Activated CD4-positive, alpha-beta T cell treated with anti-CD3 and anti-CD28 coated beads for 4 hours (primary cell): Measurements from ENCODE around the gene GNAS.

Experiments
- DNase-seq, 2 donors: peaks; one replicate each; pipeline ENCODE4 v3.0.0-alpha.2; 2020

GNAS gene

GRCh38 chr20:58854638-58855471 is 2.3 kb downstream of the GNAS start:
- DNase-seq: no peak

GRCh38 chr20:58855506-58856389 is 3.2 kb downstream of the GNAS start:
- DNase-seq: no peak

GRCh38 chr20:58863044-58863790 is 10.7 kb downstream of the GNAS start:
- no peak for DNase-seq

- no peak for DNase-seq
Observed at GRCh38 chr20:58864346-58864745, 11.8 kb downstream of the GNAS start.

- no peak for DNase-seq
Observed at GRCh38 chr20:58865843-58866242, 13.3 kb downstream of the GNAS start.

GRCh38 chr20:58867211-58867610 is 14.7 kb downstream of the GNAS start:
- DNase-seq: no peak

DNA sequence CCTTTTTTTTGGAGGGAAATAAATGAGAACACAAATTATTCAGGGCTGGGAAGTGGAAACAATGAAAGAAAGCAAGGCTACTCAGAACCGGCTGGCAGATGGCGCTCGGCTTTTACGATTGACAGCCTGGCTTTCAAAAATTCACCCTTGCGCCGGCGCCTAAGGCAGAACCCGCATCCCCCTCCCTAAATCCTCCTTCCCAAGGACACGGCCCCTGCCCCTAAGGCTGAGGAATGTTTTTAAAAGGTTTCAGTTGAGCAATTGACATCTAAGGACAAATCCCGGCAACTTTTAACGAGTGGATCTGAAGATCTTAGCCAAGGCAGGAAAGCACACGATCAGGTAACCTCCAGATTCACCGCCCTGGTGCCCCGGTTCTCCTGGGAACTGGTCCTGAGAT is 16.3 kb downstream of the GNAS start:
- DNase-seq: no peak

DNA sequence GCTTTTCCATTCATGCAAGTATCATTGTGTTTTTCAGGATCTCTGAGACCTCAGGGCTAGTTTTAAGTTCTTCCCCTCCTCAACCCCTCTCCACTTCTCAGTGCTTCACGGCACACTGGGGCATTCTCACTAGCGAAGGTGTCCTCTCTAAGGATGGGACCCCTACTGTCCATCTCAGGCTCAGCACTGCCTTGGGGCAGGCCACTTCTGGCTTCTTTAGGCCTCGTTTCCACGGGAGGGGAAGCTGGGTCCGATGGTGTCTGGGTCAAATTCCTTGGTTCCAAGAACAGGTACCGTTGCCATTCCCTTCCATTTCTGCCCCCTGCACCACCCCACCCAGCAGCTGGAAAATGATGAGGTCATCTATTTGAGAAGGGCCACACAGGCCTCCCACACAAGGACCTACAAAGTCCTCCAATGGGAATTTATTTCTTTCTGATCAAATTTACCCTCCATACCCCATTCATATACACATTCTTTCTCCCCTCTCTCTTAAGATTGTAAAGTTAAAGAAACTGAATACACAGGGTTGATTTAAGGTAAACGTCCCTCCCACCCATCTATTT is 17.2 kb downstream of the GNAS start:
- no peak for DNase-seq

GRCh38 chr20:58870293-58871014 is 17.9 kb downstream of the GNAS start:
- DNase-seq: peak; percentile 47 to 63

DNA sequence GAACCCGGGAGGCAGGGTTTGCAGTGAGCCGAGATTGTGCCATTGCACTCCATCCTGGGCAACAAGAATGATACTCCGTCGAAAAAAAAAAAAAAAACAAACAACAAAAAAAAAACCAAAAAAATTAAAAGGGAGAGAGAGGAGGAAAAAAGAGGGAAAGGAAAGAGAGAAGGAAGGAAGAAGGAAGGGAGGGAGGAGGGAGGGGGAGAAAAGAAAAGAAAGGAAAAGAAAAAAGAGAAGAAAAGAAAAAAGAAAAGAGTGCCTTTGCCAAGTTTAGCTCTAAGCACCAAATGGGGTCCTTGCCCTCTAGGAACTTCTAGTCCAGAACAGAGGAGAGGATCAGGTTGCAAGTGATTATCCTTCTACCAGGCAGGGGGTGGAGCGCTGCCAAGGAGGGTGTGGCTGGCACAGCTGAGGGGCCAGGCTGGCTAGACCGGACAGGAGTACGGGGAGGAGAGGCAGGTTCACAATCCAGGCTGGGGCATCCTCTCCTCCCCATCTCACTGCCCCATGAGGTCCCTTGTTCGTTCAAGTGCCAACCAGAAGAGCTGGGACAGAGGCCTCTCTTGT is 19.1 kb downstream of the GNAS start:
- no peak for DNase-seq

DNA sequence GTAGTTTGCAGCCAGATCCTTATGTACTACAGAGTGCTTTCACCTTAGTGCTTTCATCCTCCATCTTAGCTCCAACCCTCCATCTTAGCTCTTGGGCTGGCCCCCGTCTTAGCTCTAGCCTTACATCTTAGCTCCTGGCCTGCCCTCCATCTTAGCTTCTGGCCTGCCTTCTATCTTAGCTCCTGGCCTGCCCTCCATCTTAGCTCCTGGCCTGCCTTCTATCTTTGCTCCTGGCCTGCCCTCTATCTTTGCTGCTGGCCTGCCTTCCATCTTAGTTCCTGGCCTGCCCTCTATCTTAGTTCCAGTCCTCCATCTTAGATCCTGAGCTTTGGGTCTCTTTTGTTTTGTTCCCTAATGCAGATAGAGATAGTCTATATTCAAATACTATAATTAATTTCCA is 22.0 kb downstream of the GNAS start:
- no peak for DNase-seq

DNA sequence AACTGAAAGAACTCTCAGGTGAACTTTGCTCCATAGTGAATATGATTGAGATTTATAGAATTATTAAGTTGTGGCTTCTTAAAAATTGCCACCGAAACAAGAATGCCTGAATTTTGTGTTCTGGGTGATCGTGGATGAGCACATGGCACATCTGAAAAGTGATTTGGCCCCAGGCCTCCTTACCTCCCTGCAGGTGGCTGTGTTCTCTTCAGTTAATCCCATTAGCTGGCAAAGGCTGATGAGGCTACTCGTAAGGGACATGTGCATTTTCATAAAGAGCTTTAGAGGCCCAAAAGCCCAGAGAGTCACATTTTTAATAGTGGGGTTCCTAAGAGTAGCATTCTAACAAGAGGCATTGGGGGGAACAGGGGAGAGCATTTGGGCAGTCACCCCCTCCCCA is 22.6 kb downstream of the GNAS start:
- no peak for DNase-seq

DNA sequence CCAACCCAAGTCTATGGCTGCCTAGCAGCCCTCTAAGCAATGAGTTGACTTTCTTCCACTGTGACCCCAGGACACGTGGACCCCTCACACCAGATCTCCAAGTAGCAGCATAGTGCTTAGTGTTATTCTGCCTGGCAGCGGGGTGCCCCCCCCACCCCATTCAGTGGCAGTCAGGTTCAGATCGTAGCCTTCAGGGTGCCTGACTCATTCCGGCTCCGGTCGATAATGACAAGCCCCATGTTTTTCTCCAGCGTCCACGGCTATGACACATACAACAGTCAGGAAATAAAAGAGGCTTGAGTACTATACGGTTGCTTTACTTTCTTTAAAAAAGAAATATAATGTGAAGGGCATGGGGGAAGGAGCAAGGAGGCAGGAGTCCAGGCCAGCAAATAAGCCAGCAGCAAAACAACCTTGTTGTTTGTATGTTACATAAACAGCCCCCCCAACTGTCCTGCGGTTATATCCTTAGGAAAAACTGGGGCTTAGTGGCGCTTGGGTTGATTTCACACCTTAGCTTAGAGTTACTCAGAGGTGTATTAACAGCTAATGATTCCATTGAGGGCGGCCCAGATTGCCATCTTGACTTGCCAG is 23.1 kb downstream of the GNAS start:
- DNase-seq: no peak

DNA sequence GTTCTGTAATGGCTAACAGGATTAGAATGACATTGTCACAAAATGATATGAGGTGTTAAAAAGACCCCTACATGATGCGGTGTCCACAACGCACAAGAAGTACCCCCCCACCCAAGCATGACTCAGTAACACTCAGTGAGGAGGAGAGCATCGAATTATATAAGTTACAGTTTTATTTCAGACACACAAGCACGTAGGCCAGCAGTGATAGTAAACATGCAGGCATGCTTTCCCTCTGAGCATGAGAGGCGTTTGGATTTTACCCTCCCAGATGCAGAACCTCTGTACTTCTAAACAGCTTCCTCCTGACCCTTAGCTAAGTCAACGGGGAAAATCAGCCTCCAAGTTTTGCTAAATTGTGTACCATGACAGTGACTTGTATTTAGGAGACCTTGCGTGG is 23.9 kb downstream of the GNAS start:
- DNase-seq: no peak

DNA sequence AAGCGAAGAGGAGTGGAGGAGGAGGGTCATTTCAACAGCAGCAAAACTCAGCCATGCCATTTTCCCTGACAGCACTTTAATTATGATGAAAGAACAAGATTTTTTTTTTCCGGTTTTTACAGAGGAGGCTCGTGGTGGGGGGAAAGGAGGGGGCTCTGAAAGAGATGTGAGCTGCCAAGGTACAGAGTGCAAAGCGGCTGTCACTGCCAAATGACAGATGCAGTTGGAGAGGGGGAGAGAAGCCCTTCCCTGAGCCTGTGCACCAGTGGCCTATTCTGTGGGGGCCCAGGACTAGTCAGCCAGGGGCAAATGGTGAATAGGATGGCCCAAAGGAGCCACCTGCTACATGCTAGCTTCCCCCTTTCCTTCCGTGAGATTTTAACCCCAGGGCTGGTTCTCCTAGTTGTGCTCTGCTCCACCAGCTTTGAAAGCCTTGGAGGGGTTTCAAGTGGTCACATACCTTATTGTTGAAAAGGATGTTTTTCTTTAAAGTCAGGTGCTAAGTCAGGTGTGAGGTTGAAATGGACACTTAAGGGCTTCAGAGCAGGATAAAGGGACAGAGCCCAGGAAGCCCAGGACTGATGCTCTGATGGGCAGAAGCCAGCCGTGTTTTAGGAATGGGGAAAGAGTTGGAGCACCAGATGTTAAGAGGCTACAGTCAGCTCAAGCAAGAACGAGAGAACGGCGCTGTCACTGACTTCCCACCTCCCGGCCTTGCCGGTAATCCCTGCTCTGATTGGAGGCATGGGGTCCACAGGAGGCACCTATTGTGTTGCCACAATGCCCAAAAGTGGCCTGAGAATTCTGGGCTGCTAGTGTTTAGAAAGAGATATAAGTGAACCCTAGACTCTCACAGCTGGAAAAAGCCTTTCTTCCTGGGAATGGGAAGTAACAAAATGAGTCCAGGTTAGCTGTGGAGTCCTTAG is 24.8 kb downstream of the GNAS start:
- no peak for DNase-seq

DNA sequence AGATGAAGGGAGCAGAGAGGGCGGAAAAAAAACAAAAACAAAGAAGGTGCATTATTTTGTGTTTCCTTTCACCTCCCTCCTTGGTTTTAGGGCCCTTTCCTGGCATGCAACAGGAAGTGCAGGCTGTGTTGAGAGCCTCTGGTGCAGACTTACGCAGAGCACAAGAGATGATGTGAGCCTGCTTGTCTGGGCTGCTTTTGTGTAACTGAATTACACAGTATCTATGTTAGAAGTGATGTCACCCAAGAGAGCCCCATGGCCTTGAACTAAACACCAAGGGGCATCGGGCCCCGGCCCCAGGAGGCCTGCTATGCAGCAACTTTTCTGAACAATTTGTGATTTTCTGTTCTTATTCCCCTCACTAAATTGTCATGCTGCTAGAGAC is 25.5 kb downstream of the GNAS start:
- no peak for DNase-seq

- no peak for DNase-seq
Observed at GRCh38 chr20:58878399-58878798, 25.9 kb downstream of the GNAS start.

GRCh38 chr20:58880441-58880840 is 27.9 kb downstream of the GNAS start:
- DNase-seq: no peak

DNA sequence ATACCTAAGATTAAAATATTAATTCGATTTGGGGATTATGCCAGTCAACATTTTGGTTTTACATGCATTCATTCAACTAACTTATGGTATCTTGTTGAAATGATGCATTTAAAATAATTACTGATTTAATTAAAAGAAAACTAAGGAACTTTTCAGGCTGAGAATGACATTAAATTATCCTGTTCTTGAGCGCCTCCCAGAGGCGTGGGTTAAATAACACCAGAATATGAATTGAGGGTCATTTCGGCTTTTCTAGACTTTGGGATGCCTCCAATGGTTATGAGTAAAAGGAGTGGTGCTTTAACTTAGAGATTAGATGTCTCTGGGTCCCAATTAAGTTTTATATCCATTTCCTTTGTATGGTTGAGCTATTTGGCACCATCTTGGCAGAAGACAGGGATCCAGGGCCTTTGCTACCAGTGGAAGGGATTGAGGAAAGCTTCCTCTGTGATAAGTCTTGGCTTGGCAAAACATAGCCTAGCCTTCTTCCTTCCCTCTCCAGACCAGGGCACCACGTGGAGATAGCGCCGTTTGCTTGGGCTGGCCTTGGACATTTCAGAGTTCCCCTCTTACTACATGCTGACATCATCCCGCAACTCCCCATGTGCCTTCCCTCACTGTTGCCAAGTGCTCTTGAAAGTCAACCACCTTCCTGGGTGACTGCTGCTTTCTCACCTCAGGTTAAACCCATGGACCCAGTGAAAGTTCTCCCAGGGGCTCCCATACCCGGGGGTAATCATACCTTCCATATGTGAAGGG is 28.7 kb downstream of the GNAS start:
- DNase-seq: no peak

DNA sequence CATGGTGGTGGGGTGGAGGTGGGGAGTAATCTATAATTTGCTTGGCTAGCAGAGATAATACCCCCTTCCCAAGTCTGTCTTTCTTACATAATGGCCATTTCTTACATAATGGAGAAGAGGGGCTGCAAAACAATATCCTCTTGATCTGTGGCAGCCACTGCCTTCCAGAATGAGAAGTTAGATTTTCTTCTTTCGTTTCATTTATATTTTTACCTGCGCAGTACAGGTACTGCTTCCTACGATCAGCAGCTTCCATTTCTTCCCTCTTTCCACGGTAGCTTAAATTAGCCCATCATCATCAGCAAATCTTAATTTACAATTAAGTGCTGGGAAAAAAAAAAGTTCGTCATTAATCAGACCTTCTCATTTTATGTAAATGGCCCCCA is 30.2 kb downstream of the GNAS start:
- DNase-seq: no peak
